ENCODE results near the gene TIAM2. TPM values are rescaled to one million over a fixed set of nuclear protein-coding genes. Genes with fewer than 3 reads are reported as not detected.

Gene TIAM2
- total and polyA plus RNA-seq, 2 donors (not counting 3 experiments of a cell fraction or from before 2014, with no cell fraction given) = 9.6 to 18.5 TPM

DNA sequence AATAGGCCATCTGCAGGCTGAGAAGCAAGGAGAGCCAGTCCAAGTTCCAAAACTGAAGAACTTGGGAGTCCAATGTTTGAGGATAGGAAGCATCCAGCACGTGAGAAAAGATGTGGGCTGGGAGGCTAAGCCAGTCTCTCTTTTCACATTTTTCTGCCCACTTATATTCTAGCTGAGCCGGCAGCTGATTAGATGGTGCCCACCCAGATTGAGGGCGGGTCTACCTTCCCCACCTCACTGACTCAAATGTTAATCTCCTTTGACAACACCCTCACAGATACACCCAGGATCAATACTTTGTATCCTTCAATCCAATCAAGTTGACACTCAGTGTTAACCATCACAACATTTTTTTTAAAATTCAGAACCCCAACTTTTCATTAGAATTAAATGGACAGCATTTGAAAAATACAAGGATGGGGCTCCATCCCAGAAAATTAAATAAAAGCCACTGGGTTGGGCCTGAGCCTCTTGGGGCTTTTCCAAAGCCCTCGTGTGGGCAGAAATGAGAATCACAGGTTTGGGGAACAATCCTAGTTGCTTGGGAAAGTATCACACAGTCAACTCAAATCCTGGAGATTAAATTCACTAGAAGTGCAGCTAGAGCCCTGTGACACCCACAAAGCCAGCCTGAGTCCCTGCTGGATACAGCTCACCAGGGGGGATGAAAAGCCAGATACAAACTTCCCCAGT is 270.9 kb downstream of the TIAM2 start:
- DNase-seq (ENCODE audit: low read depth, low spot score) = no peak
- Histone ChIP-seq H3K4me3 (replicated peaks in 1 of 3; ENCODE audit: insufficient read depth in 1 of 3, low read depth in 1 of 3, low read length in 3 of 3) (no peak overlapping the region), H3K27me3 (ENCODE audit: control insufficient read depth in 2 of 2, insufficient read depth in 2 of 2, low read length in 2 of 2) (no peaks in the 10 kb centered on the region), H3K4me1 (ENCODE audit: control insufficient read depth, extremely low read depth, insufficient read depth, low read length) (peaks cover 7% of the 10 kb centered on the region), H2AFZ (ENCODE audit: low read depth, low read length) (no peak overlapping the region), H3K4me2 (ENCODE audit: insufficient read depth, low read length) (no peak overlapping the region), H3K9me1 (replicated peaks; ENCODE audit: control insufficient read depth, extremely low read depth, insufficient read depth, low read length) (no peaks in the 10 kb centered on the region), H3K36me3 (ENCODE audit: control insufficient read depth in 2 of 2, extremely low read depth in 1 of 2, insufficient read depth in 2 of 2, low read length in 2 of 2) (peaks cover 0 to 3% of the 10 kb centered on the region in 2 experiments), H4K20me1 (replicated peaks; ENCODE audit: control insufficient read depth, extremely low read depth, insufficient read depth, low read length) (no peaks in the 10 kb centered on the region), H3K27ac (ENCODE audit: insufficient read depth, low read depth, low read length) (no peak overlapping the region), H3K79me2 (ENCODE audit: control insufficient read depth, insufficient read depth, low read length) (peaks cover 12% of the 10 kb centered on the region), H3K9me3 (replicated peaks; ENCODE audit: control insufficient read depth, insufficient read depth, low read length) (no peaks in the 10 kb centered on the region), H3K9ac (replicated peaks; ENCODE audit: extremely low read depth, insufficient read depth, low read length) (no peak overlapping the region)
- intact Hi-C loops (cut with micrococcal nuclease) = no loop called here
- TF ChIP-seq EZH2 (IDR thresholded peaks at IDR 0.05; ENCODE audit: borderline replicate concordance, low read depth, low read length, severe bottlenecking) (no peak), MYC (IDR thresholded peaks at IDR 0.05; ENCODE audit: low read depth, low read length) (no peak)
- TF ChIP-seq, protein P1, sequence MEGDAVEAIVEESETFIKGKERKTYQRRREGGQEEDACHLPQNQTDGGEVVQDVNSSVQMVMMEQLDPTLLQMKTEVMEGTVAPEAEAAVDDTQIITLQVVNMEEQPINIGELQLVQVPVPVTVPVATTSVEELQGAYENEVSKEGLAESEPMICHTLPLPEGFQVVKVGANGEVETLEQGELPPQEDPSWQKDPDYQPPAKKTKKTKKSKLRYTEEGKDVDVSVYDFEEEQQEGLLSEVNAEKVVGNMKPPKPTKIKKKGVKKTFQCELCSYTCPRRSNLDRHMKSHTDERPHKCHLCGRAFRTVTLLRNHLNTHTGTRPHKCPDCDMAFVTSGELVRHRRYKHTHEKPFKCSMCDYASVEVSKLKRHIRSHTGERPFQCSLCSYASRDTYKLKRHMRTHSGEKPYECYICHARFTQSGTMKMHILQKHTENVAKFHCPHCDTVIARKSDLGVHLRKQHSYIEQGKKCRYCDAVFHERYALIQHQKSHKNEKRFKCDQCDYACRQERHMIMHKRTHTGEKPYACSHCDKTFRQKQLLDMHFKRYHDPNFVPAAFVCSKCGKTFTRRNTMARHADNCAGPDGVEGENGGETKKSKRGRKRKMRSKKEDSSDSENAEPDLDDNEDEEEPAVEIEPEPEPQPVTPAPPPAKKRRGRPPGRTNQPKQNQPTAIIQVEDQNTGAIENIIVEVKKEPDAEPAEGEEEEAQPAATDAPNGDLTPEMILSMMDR (IDR thresholded peaks at IDR 0.05; ENCODE audit: extremely low read depth in 1 of 2, insufficient read depth in 1 of 2, low read depth in 1 of 2, low read length in 2 of 2) = peak in 1 of 2 donors; percentile 4
- FAIRE-seq = no peak
- POLR2A ChIA-PET = no interaction called here
- dilution Hi-C loops (cut with MboI; ENCODE audit: extremely low pct_ligation_motif_present, low sequenced_read_pairs) = no loop called here
- CTCF ChIA-PET = interaction anchor here (1.6 kb wide), 1 partner anchor 11 kb away, joined by 4 read pairs; no protein-coding TSS in a partner anchor
- no TSS peak for BruUV-seq (replicated peaks)

DNA sequence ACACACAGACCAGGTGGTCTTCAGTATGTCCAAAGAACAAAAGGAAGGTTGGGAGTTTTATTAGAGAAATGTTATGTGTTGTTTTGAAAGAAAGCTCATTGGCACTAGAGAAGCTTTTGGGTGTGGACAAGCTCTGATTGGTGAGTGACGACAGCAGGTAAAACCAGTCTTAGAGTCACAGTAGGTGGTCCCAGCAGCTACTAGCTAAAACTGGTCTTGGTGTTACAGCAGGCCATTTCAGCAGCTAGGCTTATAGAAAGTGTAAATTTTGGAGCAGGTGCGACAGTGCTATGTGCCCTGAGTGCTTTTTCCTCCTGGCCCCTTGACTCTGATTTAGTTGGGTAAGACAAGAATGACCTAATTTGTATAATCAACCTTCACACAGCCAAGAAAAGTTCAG is 272.3 kb downstream of the TIAM2 start:
- POLR2A ChIA-PET = interaction anchor here (0.6 kb wide), 1 partner anchor 21 kb away, joined by 3 read pairs; no protein-coding TSS in a partner anchor
- dilution Hi-C loops (cut with MboI; ENCODE audit: extremely low pct_ligation_motif_present, low sequenced_read_pairs) = no loop called here

More for the DNA sequence above, 272.3 kb downstream of the TIAM2 start:
- Histone ChIP-seq H3K9ac (replicated peaks; ENCODE audit: extremely low read depth, insufficient read depth, low read length) (no peak overlapping the region), H3K27me3 (ENCODE audit: control insufficient read depth in 2 of 2, insufficient read depth in 2 of 2, low read length in 2 of 2) (no peaks in the 10 kb centered on the region), H3K79me2 (ENCODE audit: control insufficient read depth, insufficient read depth, low read length) (peaks cover 21% of the 10 kb centered on the region), H3K9me3 (replicated peaks; ENCODE audit: control insufficient read depth, insufficient read depth, low read length) (no peaks in the 10 kb centered on the region), H3K4me2 (ENCODE audit: insufficient read depth, low read length) (no peak overlapping the region), H3K9me1 (replicated peaks; ENCODE audit: control insufficient read depth, extremely low read depth, insufficient read depth, low read length) (no peaks in the 10 kb centered on the region), H3K36me3 (ENCODE audit: control insufficient read depth in 2 of 2, extremely low read depth in 1 of 2, insufficient read depth in 2 of 2, low read length in 2 of 2) (peaks cover 0 to 3% of the 10 kb centered on the region in 2 experiments), H4K20me1 (replicated peaks; ENCODE audit: control insufficient read depth, extremely low read depth, insufficient read depth, low read length) (no peaks in the 10 kb centered on the region), H2AFZ (ENCODE audit: low read depth, low read length) (no peak overlapping the region), H3K27ac (ENCODE audit: insufficient read depth, low read depth, low read length) (no peak overlapping the region), H3K4me1 (ENCODE audit: control insufficient read depth, extremely low read depth, insufficient read depth, low read length) (peaks cover 10% of the 10 kb centered on the region), H3K4me3 (replicated peaks in 1 of 3; ENCODE audit: insufficient read depth in 1 of 3, low read depth in 1 of 3, low read length in 3 of 3) (no peak overlapping the region)
- intact Hi-C loops (cut with micrococcal nuclease) = no loop called here
- DNase-seq (ENCODE audit: low read depth, low spot score) (no peak), FAIRE-seq (no peak)
- CTCF ChIA-PET = interaction anchor here (0.7 to 1.7 kb wide), 5 partner anchors 10 to 94 kb away, joined by 3 to 4 read pairs (median 3); no protein-coding TSS in a partner anchor
- no TSS peak for BruUV-seq (replicated peaks)
- TF ChIP-seq MYC (IDR thresholded peaks at IDR 0.05; ENCODE audit: low read depth, low read length) (no peak), EZH2 (IDR thresholded peaks at IDR 0.05; ENCODE audit: borderline replicate concordance, low read depth, low read length, severe bottlenecking) (no peak)

Data from endothelial cell of umbilical vein (primary cell).